Right renal cortex interstitium (tissue), 3 donors: ENCODE measurements around the gene AP2M1. TPM values are rescaled to one million over a fixed set of nuclear protein-coding genes. Genes with fewer than 3 reads are reported as not detected.
A peak's percentile ranks its signal among the peaks of the same experiment; 100 is the strongest.

ENCODE experiments used
- DNase-seq, 3 donors: peaks; one replicate each; pipeline ENCODE4 v3.0.0-alpha.2; 2013; ENCODE audit warnings: low read depth in 3 of 3, low spot score in 2 of 3
- polyA plus RNA-seq, 3 donors: library from polyadenylated mRNA; unstranded; fragments of 120-200 nt; gene quantifications; one replicate each; pipeline ENCODE4 v1.2.1, GENCODE V29; 2013; ENCODE audit not compliant: insufficient read length in 3 of 3

The AP2M1 gene
- polyA plus RNA-seq, 3 donors = 399 to 438 (median 427) TPM

DNA sequence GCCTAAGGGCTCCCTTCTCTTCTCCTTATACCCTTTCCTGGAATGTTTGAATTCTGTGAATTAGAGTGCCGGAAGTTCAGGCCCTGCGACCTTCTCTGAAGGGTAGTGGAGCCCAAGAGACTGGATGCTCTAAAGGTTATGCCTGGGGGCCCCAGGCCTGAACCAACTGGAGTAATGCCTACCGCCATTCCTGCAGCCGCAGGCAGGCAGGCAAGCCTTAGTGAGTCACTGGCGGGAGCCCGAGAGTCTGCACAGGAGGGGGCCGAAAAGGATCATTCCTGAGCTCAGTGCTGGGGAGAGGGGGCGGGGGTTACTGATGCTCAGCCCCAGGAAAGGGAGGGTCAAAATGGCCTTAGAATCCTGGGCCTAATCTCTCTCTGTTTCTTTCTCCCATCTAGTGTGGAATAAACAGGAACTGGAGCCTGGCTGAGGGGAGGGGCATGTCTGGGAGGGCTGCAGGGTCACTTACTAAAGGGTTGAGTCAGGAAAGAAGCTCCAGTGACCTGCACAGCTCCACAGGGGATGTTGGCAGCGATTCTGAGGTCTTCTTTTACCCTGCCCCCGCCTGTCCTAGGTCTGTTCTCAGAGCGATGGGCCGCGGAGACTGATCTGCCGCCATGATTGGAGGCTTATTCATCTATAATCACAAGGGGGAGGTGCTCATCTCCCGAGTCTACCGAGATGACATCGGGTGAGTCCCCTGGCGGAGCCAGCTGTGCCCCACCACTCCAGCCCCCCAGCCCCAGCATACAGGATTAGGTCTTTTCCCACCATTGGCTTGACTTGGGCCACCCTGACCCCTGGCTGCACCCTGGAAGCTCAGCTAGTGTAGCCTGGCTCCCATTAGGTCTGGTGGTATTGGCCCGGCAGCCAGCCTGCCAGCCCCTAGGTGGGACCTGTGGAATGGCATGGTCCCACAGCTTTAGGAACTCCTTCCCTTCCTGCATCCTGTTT lies 2.0 kb downstream of the AP2M1 start:
- DNase-seq = no peak

DNA sequence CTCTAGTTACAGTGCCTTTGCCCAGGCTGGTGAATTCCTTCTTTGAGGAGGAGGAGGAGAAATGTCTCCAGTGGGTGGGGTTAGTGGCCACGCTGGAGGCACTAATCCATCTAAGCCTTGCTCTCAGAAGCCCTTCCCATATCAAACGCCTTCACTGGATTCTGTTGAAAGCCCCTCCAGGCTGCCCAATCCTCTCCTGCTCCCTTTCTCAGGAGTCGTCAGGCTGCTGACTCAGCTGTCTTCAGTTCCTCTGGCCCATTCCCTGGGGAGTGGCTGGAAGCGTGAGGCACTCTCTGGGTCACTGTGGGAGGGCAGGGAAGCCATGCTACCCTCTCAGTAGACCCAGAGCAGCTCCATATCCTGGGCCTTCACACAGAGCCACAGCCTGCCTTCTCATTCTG lies 2.7 kb downstream of the AP2M1 start:
- DNase-seq = no peak

DNA sequence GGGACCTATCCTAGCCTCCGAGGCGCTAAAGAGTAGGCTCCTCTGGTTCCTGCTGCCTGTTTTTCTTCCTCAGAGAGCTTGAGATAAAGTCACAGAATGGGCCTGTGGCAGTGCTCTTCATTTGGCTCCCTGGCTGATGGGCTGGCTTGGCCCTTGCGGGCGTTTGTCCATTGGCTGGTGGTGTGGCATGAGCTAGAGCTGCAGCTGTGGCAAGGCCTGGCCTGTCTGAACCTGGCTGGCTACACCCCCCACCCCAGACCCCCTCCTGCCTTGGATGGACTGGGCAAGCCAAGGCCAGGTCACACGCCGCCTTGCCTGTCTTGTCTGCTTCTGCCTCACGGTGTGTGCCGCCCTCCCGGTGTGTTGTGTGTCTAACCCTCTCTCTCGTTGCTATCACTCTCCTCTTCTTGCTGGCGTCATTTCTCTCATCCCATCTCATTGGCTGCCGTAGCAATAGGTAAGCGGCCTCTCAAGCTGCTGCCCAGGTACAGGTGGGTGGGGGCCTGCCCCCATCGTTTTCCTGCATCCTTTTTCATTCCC lies 3.2 kb downstream of the AP2M1 start:
- DNase-seq = no peak

DNA sequence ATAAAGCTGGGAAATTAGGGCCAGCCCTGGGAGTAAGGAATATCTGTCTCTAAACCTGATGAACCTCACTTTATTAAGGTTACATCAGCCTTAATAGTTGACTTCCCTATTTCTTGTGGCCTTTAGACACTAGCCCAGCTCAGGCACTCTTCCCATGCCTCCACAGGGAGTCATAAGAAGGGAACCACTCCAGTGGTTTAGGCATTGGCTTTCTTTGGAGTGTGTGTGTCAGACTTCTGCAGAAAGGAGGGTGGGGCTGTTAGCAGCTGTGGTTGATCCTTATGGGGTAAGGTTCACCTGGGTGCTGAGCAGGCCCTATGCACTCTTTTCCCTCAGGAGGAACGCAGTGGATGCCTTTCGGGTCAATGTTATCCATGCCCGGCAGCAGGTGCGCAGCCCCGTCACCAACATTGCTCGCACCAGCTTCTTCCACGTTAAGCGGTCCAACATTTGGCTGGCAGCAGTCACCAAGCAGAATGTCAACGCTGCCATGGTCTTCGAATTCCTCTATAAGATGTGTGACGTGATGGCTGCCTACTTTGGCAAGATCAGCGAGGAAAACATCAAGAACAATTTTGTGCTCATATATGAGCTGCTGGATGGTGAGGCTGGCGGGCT lies 4.0 kb downstream of the AP2M1 start:
- no peak for DNase-seq

DNA sequence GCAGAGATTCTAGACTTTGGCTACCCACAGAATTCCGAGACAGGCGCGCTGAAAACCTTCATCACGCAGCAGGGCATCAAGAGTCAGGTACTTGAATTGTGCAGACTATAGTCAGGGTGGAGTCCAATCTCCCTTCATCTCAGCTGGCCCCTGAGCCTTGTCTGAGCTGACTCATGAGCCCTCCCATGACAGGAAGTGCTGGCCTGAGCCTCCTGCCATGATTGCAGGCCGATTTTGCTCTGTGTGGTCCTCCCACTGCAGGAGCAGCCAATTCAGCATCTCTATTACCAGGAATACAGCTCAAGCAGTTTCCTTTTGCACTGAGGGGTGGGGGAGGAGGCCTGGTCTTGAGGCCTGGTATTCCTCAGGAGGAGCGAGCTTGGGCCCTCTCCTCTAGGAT lies 5.5 kb downstream of the AP2M1 start:
- DNase-seq = no peak

DNA sequence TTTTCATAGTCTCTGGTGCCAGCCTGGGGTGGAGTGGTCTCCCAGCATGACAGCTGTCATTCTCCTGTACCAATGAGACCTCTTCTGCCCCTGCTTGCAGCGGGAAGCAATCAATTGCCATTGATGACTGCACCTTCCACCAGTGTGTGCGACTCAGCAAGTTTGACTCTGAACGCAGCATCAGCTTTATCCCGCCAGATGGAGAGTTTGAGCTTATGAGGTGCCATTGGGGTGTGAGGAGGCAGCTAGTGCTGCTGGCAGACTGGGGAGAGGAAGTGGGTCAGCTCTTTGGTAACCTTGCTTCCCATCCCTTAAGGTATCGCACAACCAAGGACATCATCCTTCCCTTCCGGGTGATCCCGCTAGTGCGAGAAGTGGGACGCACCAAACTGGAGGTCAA lies 6.9 kb downstream of the AP2M1 start:
- no peak for DNase-seq

DNA sequence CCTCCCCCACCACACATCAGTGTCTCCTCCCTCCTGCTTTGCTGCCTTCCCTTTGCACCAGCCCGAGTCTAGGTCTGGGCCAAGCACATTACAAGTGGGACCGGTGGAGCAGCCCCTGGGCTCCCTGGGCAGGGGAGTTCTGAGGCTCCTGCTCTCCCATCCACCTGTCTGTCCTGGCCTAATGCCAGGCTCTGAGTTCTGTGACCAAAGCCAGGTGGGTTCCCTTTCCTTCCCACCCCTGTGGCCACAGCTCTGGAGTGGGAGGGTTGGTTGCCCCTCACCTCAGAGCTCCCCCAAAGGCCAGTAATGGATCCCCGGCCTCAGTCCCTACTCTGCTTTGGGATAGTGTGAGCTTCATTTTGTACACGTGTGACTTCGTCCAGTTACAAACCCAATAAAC lies 9.0 kb downstream of the AP2M1 start:
- DNase-seq = no peak

DNA sequence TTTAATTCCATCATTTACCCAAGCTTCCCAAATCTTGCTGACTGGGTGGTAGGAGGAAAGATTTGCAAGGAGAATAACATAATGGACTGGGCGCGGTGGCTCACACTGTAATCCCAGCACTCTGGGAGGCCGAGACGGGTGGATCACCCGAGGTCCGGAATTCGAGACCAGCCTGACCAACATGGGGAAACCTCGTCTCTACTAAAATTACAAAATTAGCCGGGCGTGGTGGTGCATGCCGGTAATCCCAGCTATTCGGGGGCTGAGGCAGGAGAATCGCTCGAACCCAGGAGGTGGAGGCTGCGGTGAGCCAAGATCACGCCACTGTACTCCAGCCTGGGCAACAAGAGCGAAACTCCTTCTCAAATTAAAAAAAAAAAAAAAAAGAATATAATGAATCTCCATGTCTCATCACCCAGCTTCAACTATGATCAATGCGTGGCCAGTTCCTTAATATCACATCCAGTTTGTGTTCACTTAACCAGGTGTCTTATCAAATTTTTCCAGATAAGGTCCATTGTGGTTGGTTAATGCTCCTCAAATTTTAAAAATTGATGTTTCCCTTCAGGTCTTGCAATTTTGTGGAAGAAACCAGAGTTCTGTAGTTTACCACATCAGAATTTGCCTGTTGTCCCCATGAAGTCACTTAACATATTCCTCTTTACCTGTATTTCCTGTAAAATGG lies 10.0 kb downstream of the AP2M1 start:
- no peak for DNase-seq

DNA sequence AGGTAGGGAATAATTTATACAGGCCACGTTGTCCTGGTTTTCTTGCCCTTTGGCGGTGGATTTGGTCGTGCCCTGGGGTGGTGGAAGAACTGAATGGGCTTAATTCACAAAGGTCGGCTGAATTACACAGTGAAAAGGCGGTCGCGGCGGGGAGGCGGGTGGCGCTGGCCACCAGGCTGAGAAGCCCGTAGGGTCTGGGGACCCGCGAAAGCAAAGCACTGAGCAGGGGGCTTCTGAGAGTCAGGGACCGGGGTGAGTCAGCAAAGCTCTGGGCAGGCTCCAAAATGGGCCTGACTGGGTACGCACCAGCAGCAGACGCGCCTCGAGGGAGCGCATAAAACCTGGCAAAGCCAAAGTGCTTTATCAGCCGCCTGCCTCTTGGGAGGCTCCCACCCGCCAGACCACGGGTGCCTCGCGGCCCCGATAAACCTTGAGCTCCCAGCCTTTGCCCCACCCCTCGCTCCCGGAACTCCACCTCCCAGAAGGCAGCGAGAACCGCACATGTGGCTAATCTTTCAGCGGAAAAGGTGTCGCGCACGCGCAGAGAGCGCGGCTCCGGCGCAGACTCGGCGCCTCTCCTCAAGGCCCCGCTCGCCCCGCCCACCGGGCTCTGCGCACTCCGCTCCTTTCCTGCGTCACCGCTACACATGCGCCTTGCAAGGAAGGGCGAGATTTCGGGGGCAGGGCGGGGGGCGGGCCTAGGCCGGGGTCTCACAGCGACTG lies 11.0 kb downstream of the AP2M1 start:
- peak; percentile 97 to 99 (median 99) for DNase-seq

DNA sequence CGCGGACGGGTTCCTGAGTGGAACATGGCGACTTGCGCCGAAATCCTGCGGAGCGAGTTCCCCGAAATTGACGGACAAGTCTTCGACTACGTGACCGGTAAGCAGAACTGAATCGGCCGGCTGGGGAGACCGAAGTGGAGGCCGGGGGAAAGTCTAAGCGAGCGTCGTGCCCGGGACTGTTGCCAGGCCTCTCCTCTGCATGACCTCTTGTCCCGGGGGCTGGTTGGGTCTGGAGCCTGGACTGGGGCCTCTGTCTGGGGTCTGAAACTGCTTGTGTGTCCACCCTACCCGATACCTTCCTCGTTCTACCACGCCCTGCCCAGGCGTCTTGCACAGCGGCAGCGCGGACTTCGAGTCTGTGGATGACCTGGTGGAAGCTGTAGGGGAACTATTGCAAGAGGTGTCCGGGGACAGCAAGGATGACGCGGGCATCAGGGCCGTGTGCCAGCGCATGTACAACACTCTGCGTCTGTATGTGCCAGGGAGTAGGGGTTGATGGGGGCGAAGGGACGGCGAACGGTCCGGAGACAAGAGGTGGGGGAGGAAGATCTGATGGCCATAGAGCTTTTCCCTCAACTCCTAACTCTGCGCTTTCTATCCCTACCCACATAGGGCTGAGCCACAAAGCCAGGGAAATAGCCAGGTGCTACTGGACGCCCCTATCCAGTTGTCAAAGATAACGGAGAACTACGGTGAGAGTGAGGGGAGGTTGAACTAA lies 11.7 kb downstream of the AP2M1 start, which contains the start of gene ABCF3:
Gene ABCF3, plus strand, starts transcription at position 16 of the 718 bp plus-strand sequence. Its CDS starts 9 bp downstream, at position 25.
- DNase-seq = no peak

DNA sequence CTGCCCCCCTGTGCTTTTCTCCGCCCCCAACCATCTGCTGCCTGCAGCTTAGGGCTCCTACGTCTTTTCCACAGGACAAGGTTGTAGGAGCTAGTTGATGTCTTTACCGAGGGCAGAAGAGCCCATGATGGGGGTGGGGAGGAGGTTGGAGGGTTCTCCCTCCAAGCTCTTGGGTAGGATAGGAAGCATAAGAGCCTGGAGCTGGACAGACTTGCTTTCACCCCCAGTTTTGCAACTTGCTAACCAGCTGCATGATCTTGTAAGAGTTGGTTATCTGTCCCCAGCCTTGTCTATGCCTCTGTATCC lies 12.2 kb downstream of the AP2M1 start:
- DNase-seq = no peak

DNA sequence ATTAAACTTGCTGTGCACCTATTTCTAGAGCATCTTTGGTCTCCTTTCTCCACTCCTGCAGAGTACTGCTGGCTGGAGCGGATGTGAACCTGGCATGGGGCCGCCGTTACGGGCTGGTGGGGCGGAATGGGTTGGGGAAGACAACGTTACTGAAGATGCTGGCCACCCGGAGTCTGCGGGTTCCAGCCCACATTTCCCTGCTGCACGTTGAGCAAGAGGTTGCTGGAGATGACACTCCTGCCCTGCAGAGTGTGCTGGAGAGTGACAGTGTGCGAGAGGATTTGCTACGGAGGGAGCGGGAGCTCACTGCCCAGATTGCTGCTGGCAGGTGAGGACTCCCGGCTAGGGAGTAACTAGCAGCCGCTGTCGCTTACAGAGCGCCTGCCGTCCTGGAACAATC lies 13.4 kb downstream of the AP2M1 start:
- DNase-seq = no peak

DNA sequence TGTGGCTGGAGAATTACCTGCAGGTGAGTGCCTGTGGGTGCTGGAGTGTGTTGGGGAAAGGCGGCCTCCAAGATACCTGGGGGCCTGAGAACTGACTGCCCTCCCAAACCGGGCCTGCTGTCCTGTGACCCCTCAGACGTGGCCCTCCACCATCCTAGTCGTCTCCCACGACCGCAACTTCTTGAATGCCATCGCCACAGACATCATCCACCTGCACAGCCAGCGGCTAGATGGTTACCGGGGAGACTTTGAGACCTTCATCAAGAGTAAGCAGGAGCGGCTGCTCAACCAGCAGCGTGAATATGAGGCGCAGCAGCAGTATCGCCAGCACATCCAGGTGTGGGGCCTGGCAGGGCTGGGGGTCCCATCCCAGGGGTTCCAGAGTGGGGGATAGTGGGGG lies 14.8 kb downstream of the AP2M1 start:
- no peak for DNase-seq

DNA sequence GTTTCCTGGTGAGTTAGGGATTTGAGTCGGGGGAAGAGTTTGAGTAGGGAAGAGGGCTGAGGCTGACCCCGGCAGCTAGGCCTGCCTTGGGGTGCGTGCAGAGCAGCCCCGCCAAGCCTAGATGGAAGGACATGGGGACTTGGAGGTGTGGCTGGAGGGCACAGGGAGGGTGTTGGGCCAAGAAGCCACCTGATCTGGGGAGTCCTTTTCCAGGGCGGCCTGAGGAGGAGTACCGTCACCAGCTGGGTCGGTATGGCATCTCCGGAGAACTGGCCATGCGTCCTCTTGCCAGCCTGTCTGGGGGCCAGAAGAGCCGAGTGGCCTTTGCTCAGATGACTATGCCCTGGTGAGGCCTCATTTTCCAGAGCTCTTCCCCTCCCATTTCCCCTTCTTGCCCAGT lies 18.2 kb downstream of the AP2M1 start:
- DNase-seq = no peak

DNA sequence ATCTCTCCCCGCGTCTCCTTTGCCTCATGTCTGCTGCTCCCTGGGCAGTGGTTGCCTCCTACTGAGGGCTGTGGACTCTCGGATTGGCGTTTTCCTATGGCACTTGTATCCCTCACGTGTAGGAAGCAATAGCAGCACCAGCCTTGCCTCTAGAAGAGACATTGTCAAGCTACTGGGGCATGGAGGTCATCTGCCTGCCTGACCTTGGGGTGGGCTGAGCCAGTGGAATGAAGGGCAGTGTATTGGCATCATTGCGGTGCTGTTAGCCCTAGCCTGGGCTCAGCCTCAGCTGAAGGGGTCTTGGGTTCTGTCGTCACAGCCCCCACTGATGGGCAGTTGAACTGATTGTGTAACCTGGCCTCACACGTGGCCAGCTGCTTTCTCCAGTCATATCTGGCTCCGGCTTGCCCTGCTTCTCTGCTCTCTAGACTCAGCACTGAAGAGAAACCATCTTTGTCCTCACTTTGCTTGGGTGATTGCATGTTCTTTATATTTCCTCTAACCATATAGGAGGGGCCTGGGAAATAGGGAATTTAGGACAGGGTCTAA lies 19.4 kb downstream of the AP2M1 start:
- DNase-seq = no peak

DNA sequence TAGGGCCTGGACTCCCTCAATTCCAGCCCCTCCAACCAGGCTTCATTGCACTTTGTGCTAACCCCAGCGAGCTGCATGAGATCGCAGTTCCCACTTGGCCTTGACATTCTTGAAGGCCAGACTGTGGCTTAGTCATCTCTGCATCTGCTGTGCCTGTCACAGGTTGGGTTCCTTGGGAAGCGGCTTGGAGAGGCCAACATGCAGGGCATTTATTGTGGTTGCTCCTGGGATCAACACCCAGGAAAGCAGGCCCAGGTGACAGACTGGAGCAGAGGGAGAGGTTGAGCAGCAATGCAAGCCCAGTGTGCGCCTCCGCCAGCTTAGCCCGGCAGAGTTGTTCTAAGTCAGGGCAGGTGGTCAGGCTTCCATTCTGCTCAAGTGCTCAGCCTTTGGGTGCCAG lies 21.9 kb downstream of the AP2M1 start:
- no peak for DNase-seq

DNA sequence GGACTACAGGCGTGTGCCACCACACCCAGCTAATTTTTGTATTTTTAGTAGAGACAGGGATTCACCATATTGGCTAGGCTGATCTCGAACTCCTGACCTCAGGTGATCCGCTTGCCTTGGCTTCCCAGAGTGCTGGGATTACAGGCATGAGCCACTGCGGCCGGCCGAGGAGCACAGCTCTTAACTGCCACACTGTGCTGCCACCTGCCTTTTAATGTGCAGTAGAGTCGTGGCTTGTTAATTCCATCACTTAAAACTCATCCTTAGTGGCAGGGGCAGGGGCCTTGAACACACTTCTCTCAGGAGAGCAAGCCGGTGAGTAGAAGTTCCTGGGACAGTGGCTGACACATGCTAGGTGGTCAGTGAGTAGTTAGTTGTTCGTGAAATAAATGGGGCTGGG lies 23.9 kb downstream of the AP2M1 start:
- no peak for DNase-seq

DNA sequence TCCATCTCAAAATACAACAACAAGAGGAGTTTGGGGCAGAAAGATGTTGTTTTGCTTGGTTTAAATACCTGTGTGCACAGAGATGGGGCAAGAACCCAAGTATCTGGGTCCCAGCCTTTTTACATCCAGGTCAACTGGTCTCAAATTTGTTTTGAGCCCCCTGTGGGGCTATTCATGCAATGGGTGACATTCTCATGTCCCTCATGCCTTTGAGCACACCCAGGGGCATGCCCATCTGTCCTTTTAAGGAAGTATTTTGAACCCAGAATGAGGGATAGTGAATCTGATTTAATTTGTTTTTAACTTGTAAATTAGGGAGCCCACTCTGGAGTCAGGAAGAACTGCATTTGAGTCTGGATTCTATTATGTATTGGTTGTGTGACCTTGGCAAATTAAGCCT lies 26.2 kb downstream of the AP2M1 start:
- no peak for DNase-seq

DNA sequence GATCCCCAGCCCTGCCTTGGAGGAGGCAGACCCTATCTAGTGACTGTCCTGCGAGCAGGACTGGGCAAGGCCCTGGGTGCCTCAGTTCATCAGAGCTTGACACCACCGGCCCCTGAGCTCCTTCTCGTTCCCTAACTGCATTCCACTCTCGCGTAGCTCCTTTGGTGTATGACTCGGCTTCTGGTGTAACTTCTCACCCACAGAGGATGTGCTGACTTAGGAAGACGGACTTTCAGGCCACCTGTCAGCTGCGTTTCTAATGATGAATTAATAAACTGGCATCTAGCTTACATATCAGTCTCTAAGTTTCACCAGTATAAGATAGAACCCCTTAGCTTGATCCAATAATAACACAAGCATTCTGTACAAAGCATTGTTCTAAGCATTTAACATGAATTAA lies 28.9 kb downstream of the AP2M1 start:
- no peak for DNase-seq
